PC-3 (cell line): ENCODE data around the gene FUT8.

Experiments
- CTCF ChIP-seq: fragments of 300-600 bp; sonication (generic); conservative IDR thresholded peaks from 2 replicates; pipeline ENCODE4 v1.5.1; 2017; ENCODE audit warnings: antibody characterized with exemption, low read depth, mild to moderate bottlenecking, low read length
- EZH2 ChIP-seq: fragments of 300-600 bp; sonication (generic); IDR thresholded peaks from one replicate; pipeline ENCODE4 v1.6.1; 2017; ENCODE audit warnings: antibody characterized with exemption, mild to moderate bottlenecking, low read length; ENCODE audit not compliant: unreplicated experiment
- EZH2phosphoT487 ChIP-seq: fragments of 300-600 bp; sonication (generic); IDR thresholded peaks from 2 replicates; pipeline ENCODE4 v1.6.1; 2018; ENCODE audit warnings: mild to moderate bottlenecking, antibody characterized with exemption, low read length, borderline replicate concordance

GRCh38 chr14:65432361-65432948 lies 19.9 kb downstream of the FUT8 start:
- no peak for TF ChIP-seq EZH2phosphoT487
- no peak for TF ChIP-seq CTCF
- no peak for TF ChIP-seq EZH2
